Adrenal gland (tissue), 12 donors: ENCODE results near the gene RBM33. TPM values are rescaled to one million over a fixed set of nuclear protein-coding genes. Genes with fewer than 3 reads are reported as not detected.

ENCODE experiments used
- DNase-seq, 7 donors: peaks; one replicate each; pipeline ENCODE4 v3.0.0-alpha.2; 2019 to 2020
- H3K27ac ChIP-seq, 5 donors: fragments of 200-600 bp; sonication (generic) in 4 of 5; 1 replicate in 3 of 5; 2 replicates in 2 of 5; pipeline versions ENCODE4 v1.5.1 to v1.8.0; 2016 to 2020; ENCODE audit warnings: mild to moderate bottlenecking in 1 of 5
- H3K27me3 ChIP-seq: fragments of 200-600 bp; 2 replicates; pipeline ENCODE4 v1.8.0; 2021
- H3K36me3 ChIP-seq, 2 donors: fragments of 200-600 bp; replicated peaks in 1 of 2; 1 replicate in 1 of 2; 2 replicates in 1 of 2; pipeline versions ENCODE4 v1.5.1 to v1.8.0; 2018 to 2022
- H3K4me1 ChIP-seq, 2 donors: fragments of 200-600 bp; replicated peaks in 1 of 2; 1 replicate in 1 of 2; 2 replicates in 1 of 2; pipeline versions ENCODE4 v1.5.1 to v1.8.0; 2018 to 2021
- H3K4me3 ChIP-seq, 4 donors: fragments of 200-600 bp; sonication (generic) in 3 of 4; one replicate each; pipeline ENCODE4 v1.5.1; 2016 to 2018
- H3K9me3 ChIP-seq, 3 donors: fragments of 200-600 bp; sonication (generic) in 1 of 3; replicated peaks in 1 of 3; 1 replicate in 2 of 3; 2 replicates in 1 of 3; pipeline versions ENCODE4 v1.5.1 to v1.8.0; 2016 to 2021
- CTCF ChIP-seq, 6 experiments: fragments of 450-650 bp in 4 of 6; fragments of 200-600 bp in 2 of 6; sonication (generic) in 1 of 6; IDR thresholded peaks; 1 replicate in 5 of 6; 2 replicates in 1 of 6; pipeline versions ENCODE4 v1.5.1 to v1.8.0; 2016 to 2021; ENCODE audit warnings: antibody characterized with exemption in 6 of 6, mild to moderate bottlenecking in 2 of 6, moderate library complexity in 1 of 6
- POLR2A ChIP-seq, 2 donors: fragments of 450-650 bp; IDR thresholded peaks; one replicate each; pipeline ENCODE4 v1.6.1; 2017; ENCODE audit warnings: antibody characterized with exemption in 2 of 2, mild to moderate bottlenecking in 2 of 2, moderate library complexity in 1 of 2
- WGBS, 4 donors: extraction: QIAGEN DNeasy Blood & Tissue Kit in 2 of 4; methylation state at CpG; one replicate each; pipeline versions ENCODE4 v1.1.5 to v1.1.7; 2013 to 2017; 5-methylcytosine and 5-hydroxymethylcytosine counted together
- intact Hi-C, 2 donors: fragments of 100-400 bp; cut with DNase I; formaldehyde crosslinking; loops; one replicate each; pipeline versions ENCODE4 v1.14.1 to v1.15.0; 2022 to 2023
- polyA plus RNA-seq, 3 donors: library from polyadenylated mRNA; stranded (reverse); fragments of 200-250 nt in 2 of 3; fragments of 350-450 nt in 1 of 3; fragmentation: Illumina TruSeq in 1 of 3; extraction: RNeasy Lipid Tissue Mini Kit (QIAGEN cat#74804) in 1 of 3; gene quantifications; one replicate each; pipeline ENCODE4 v1.2.3, GENCODE V29; 2013 to 2014
- total RNA-seq, 9 donors: library from RNA; depleted of rRNA in 4 of 9; stranded (reverse); fragments of >200 nt in 4 of 9; fragments of 120-200 nt in 1 of 9; fragmentation: NEBNext Ultra II Directional in 1 of 9; extraction: Animal tissue kit (Norgen Biotek cat#: 25700) in 1 of 9; gene quantifications; one replicate each; pipeline versions ENCODE4 v1.1.0 to v1.2.4, GENCODE V29; 2013 to 2023
- donor health status: healthy with polysubstance abuse.
- donor health status: Bipolar disorder and iron deficiency.
- donor health status: DM: yes; HTN: yes; CAD: no.
- donor health status: DM: no; HTN: no; CAD: no.
- donor health status: DM: no; HTN: no; CAD: no.
- donor health status: DM: yes; HTN: yes; CAD: no.

The RBM33 gene
- total and polyA plus RNA-seq, 12 donors, result 10.3 to 57.1 (median 36.9) TPM

GRCh38 chr7:155753446-155753965 is 109.0 kb downstream of the RBM33 start:
- Histone ChIP-seq H3K4me3 (no peak overlapping the region), H3K27ac (peak overlapping the region in 1 of 5 donors; percentile 8), H3K9me3 (no peaks in the 10 kb centered on the region), H3K4me1 (peaks cover 18 to 57% of the 10 kb centered on the region in 2 donors), H3K36me3 (no peaks in the 10 kb centered on the region), H3K27me3 (no peaks in the 10 kb centered on the region)
- no peak for DNase-seq
- TF ChIP-seq CTCF (IDR thresholded peaks at IDR 0.05), result no peak
- TF ChIP-seq POLR2A (IDR thresholded peaks at IDR 0.05), result no peak
- WGBS, 4 donors, result 67 to 83% (median 76%) methylated on average over 10 of the region's 10 CpGs
- intact Hi-C loops, result no loop called here

GRCh38 chr7:155754165-155754564 is 109.7 kb downstream of the RBM33 start:
- no peak overlapping the region for H3K27ac ChIP-seq
- no peaks in the 10 kb centered on the region for H3K27me3 ChIP-seq
- no peaks in the 10 kb centered on the region for H3K9me3 ChIP-seq
- TF ChIP-seq CTCF (IDR thresholded peaks at IDR 0.05), result no peak
- TF ChIP-seq POLR2A (IDR thresholded peaks at IDR 0.05), result no peak
- DNase-seq, result no peak
- no peaks in the 10 kb centered on the region for H3K36me3 ChIP-seq
- no peak overlapping the region for H3K4me3 ChIP-seq
- intact Hi-C loops, result no loop called here
- H3K4me1 ChIP-seq, result peaks cover 18 to 57% of the 10 kb centered on the region in 2 donors

- no peaks in the 10 kb centered on the region for H3K27me3 ChIP-seq
- intact Hi-C loops, result no loop called here
- TF ChIP-seq CTCF (IDR thresholded peaks at IDR 0.05), result no peak
- TF ChIP-seq POLR2A (IDR thresholded peaks at IDR 0.05), result no peak
- no peak overlapping the region for H3K27ac ChIP-seq
- WGBS, 4 donors, result 84 to 94% (median 88%) methylated on average over 3 of the region's 3 CpGs
- peaks cover 18 to 54% of the 10 kb centered on the region in 2 donors for H3K4me1 ChIP-seq
- no peaks in the 10 kb centered on the region for H3K9me3 ChIP-seq
- H3K36me3 ChIP-seq, result peaks cover 0 to 3% of the 10 kb centered on the region in 2 donors
- H3K4me3 ChIP-seq, result no peak overlapping the region
- DNase-seq, result no peak
These were observed 110.6 kb downstream of the RBM33 start for GRCh38 chr7:155755026-155755425.

- peaks cover 9 to 42% of the 10 kb centered on the region in 2 donors for H3K4me1 ChIP-seq
These were observed 111.9 kb downstream of the RBM33 start for GRCh38 chr7:155756322-155756721.

More at GRCh38 chr7:155756322-155756721, 111.9 kb downstream of the RBM33 start:
- DNase-seq, result no peak
- no peak for TF ChIP-seq POLR2A (IDR thresholded peaks at IDR 0.05)
- no peak for TF ChIP-seq CTCF (IDR thresholded peaks at IDR 0.05)
- Histone ChIP-seq H3K27me3 (no peaks in the 10 kb centered on the region), H3K36me3 (peaks cover 0 to 5% of the 10 kb centered on the region in 2 donors), H3K27ac (no peak overlapping the region), H3K4me3 (no peak overlapping the region), H3K9me3 (no peaks in the 10 kb centered on the region)
- 84 to 88% (median 86%) methylated on average over 9 of the region's 9 CpGs for WGBS, 4 donors
- intact Hi-C loops, result no loop called here
